Caki2 (cell line): ENCODE measurements around the gene IYD. TPM values are rescaled to one million over a fixed set of nuclear protein-coding genes. Genes with fewer than 3 reads are reported as not detected.
"Not testable (repeated sequence)": the region's sequence is repeated elsewhere in the genome, so short reads cannot be mapped to it uniquely, and the experiment has no call there.

Experiments used
- DNase-seq: peaks from one replicate; pipeline ENCODE4 v3.0.0-alpha.2; 2015; ENCODE audit warnings: low read depth
- in situ Hi-C: cut with HindIII; loops from 2 replicates; pipeline ENCODE4 v1.10.0; 2016; ENCODE audit warnings: low sequenced_read_pairs, low pct_unique_long_range_greater_than_20kb, mixed read lengths
- total RNA-seq: library from RNA; depleted of rRNA; stranded (reverse); fragments of >200 nt; shearing (Covaris generic); gene quantifications from 2 replicates; pipeline ENCODE4 v1.2.3, GENCODE V29; 2014; ENCODE audit warnings: low replicate concordance

Gene IYD
- total RNA-seq, 1 experiment from 2014 or later = not detected

DNA sequence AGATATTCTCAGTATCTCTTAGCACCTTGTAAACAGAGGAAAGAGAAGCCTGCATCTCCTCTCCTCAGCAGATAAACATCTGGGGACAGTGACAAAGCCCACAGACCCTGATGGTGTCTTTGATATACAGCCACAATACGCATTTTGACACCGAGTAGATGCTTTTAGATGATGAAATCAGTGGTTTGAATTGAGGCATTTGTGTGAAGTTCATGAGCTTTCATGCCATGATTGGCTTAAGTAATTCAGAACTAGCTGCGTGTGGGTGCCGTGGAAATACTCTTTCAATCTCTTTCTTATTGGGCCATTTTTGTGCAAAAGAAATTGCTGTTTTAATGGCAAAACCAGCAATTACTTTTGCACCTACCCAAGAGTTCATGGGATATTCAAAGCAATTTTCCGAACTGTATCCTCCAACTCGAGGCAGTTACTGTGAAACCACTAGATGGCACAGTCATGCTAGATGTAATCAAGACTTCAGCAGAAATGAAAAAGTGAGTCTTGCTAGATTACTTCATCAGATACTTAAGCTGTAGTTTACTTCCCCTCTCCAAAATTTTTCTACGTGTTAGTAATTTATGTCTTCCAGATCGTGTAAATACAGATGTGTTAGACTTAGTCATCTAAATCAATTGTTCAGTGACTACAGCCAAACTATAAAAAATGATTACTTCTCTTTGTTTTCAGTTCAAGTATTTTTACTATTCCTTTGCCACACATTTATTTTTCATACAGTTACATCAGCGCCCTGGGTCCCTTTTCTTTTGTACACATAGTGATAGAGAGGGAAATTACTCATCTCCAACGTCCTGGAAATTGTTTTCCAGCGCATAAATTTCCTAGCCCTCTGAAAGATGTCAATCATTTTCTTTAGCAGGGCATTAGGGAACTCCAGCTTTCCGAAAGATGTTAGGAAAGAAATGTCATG lies 49.4 kb downstream of the IYD start:
- in situ Hi-C loops = no loop called here
- DNase-seq = peak; percentile 64

- peak; percentile 31 for DNase-seq
- in situ Hi-C loops = no loop called here
Measured at GRCh38 chr6:150418827-150419594, 50.2 kb downstream of the IYD start.

DNA sequence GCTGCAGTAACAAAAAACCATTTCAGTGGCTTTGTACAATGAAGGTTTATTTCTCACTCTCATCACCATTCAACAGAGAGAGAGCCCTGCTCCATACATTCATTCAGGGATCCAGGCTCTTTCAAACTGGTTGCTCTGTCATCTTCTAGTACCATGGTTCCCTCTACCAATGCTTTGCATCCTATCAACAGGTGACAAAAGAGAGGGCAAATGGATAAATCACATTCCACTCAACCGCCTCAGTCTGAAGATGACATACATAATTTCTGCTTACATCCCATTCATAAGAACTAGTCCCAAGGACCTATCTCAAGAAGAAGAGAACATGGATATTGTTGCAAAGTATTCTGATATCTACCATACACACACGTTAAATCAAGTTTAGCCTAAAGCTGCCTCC lies 51.6 kb downstream of the IYD start:
- no peak for DNase-seq
- in situ Hi-C loops = no loop called here

DNA sequence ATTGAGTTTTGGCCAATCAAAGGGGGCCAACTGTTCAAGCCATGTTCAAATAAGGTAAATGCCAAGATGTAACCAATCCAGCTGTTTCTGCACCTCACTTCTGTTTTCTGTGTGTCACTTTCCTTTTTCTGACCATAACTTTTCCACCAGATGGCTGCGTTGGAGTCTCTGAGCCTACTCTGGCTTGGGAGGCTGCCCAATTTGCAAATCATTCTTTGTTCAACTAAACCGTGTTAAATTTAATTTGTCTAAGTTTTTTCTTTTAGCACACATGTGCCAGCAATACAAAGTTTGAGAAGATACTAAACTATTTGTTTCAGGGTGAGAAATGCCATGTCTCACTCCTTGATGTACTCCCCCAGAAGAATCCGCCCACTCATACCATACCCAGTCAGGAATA lies 52.1 kb downstream of the IYD start:
- in situ Hi-C loops = no loop called here
- no peak for DNase-seq

DNA sequence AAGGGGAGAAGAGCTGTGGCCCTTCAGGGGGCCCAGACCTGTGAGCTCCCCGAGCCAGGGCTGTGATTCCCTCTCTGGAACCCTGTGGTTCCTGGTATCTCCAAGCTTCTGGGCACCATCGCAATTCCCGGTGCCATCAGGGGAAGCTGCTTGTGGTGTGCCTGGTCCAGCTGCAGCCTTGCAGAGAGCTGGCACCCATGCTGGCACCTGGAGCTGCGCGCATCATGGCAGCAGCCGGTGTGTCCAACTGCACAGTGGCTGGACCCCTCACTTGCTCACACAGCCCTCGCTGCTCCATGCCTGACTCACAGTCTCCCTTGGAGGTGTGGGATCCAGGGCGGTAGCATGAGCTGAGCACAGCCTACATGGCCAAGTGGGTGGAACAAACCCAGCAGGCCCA lies 56.7 kb downstream of the IYD start:
- in situ Hi-C loops = no loop called here
- no peak for DNase-seq

DNA sequence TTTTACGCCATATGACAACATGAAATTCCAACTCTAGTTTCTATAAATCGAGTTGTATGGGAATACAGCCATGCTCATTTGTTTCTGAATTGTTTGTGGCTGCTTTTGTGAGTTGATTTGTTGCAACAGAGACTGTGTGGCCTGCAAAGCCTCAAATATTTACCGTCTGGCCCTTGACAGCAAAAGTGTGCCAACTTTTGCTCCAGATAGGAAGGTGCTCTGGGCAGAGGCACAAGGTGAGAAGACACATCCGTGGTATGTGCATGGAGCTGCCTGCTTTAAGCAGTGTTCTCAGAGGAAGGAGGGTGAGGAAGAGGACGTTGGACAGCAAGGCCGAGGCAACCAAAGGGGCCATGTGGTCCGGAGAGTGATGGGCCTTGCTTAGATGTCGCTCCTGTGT lies 57.4 kb downstream of the IYD start:
- in situ Hi-C loops = no loop called here

GRCh38 chr6:150427037-150427602 lies 58.3 kb downstream of the IYD start:
- DNase-seq = no peak
- in situ Hi-C loops = no loop called here

More for the DNA sequence above, 57.4 kb downstream of the IYD start:
- DNase-seq = no peak

GRCh38 chr6:150427843-150428242 lies 59.0 kb downstream of the IYD start:
- DNase-seq = no peak
- in situ Hi-C loops = no loop called here

GRCh38 chr6:150430815-150431214 lies 62.0 kb downstream of the IYD start:
- in situ Hi-C loops = no loop called here
- DNase-seq = no peak

DNA sequence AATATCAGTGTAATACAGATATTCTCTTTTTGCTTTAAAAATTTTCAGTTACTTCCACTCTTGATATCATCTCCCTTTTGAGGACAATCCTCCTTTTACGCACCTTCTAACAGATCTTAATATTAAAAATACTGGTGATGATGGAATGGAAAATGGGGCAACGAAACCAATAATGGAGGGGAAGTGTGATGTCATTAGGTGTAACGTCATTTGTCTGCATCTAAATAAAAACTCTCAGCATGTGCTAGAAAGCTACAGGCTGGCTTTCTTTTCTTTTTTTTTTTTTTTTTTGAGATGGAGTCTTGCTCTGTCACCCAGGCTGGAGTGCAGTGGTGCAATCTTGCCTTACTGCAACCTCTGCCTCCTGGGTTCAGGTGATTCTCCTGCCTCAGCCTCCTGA lies 66.5 kb downstream of the IYD start:
- DNase-seq = no peak
- in situ Hi-C loops = no loop called here

- DNase-seq = peak; percentile 40
- in situ Hi-C loops = no loop called here
Measured at GRCh38 chr6:150435832-150436231, 67.0 kb downstream of the IYD start.

- no peak for DNase-seq
- in situ Hi-C loops = no loop called here
Measured at GRCh38 chr6:150439373-150439772, 70.6 kb downstream of the IYD start.

DNA sequence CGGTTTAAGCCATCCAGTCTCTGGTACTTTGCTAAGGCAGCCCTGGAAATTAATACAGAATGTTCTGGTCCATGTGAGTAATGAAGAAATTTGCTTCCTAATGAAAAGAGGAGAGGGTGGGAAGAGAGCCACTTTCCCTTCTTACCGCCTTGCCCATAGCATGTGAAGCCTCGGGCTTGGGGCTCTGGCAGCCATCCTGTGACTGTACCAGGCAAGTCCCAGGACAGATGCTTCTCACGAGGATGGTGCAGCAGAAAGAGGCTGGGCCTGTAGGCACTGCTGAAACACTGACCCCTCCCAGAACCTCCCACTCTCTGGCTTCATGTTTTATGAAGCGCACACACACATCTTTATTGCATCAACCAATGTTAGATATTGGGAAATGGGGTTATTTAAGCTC lies 74.8 kb downstream of the IYD start:
- in situ Hi-C loops = no loop called here
- no peak for DNase-seq

DNA sequence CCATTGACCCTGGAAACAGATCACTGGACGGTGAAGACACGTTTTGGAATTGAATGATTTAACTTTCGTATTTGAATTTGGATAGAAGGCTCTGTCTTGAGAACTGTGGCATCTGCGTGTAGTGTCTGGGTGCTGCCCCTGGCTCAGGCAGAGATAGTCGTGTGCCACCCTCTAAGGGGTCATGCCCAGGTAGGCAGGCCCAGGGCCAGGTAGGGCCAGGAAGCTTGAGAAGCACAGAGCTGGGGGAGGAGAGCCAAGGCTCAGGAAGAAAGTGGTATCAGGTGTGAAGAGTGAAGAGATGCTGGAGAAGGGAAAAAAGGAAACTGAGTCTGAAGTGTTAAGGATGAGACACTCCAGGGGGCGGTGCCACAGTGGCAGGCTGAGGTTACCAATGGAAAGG lies 75.5 kb downstream of the IYD start:
- in situ Hi-C loops = no loop called here
- DNase-seq = no peak

DNA sequence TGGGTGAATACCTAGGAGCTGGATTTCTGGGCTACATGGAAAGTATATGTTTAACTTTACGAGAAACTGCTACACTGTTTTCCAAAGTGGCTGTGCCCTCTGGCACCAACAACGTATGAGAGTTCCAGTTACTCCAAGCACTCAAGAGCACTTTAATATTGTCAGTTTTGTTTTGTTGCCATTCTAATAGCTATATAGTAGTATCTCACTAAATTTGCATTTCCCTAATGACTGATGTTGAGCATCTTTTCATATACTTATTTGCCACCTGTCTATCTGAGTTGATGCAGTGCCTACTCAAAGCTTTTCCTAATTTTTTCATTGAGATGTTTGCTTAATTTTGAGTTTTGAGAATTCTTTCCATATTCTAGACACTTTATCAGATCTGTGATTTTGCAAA lies 76.7 kb downstream of the IYD start:
- DNase-seq = no peak
- in situ Hi-C loops = no loop called here

DNA sequence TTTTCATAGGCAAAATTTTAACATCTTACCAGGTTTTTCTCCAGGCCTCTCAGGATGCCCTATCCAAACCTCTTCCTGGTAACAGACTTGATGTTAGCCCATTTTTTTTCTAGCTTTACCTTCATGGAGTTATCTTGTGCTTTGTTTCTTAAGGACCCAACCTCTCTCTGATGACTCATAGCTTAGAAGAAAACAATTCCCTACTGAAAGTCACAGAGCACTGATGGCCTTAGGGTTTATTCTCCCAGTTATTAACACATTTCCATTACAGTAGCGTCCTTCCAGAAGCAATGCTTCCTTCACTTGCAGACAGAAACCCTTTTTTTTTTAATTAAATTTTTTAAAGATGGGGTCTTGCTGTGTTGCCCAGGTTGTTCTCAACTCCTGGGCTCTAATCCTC lies 79.4 kb downstream of the IYD start:
- in situ Hi-C loops = no loop called here
- no peak for DNase-seq

GRCh38 chr6:150449055-150449454 lies 80.2 kb downstream of the IYD start:
- in situ Hi-C loops, DNase-seq: not testable (repeated sequence)

DNA sequence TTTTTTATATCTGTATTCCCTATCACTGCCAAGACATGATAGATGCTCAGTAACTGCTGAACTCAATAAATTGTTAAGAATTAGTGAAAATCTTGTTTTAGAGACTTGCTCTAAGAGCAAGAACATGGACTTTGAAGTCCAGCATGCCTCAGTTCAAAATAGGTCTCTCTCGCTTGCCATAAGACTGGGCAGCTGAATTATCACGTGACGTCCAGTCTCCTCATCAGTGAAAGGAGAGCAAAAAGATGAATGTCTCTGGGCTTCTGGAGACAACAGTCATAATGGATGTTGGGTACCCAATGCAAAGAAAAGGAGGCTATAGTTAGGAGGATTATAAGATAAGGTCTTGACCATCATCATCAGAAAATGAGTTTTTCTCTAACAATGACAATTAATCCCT lies 82.1 kb downstream of the IYD start:
- in situ Hi-C loops = no loop called here
- DNase-seq = no peak

- in situ Hi-C loops = no loop called here
- DNase-seq = no peak
Measured at GRCh38 chr6:150451807-150452427, 83.1 kb downstream of the IYD start.
